ENCODE measurements around the gene SPTB.

SPTB gene

GRCh38 chr14:64734990-64735389 lies 144.7 kb downstream of the SPTB start:
- TF ChIP-seq, protein P1, sequence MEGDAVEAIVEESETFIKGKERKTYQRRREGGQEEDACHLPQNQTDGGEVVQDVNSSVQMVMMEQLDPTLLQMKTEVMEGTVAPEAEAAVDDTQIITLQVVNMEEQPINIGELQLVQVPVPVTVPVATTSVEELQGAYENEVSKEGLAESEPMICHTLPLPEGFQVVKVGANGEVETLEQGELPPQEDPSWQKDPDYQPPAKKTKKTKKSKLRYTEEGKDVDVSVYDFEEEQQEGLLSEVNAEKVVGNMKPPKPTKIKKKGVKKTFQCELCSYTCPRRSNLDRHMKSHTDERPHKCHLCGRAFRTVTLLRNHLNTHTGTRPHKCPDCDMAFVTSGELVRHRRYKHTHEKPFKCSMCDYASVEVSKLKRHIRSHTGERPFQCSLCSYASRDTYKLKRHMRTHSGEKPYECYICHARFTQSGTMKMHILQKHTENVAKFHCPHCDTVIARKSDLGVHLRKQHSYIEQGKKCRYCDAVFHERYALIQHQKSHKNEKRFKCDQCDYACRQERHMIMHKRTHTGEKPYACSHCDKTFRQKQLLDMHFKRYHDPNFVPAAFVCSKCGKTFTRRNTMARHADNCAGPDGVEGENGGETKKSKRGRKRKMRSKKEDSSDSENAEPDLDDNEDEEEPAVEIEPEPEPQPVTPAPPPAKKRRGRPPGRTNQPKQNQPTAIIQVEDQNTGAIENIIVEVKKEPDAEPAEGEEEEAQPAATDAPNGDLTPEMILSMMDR (IDR thresholded peaks at IDR 0.05; ENCODE audit: low read depth, low read length, missing control alignments), result no peak
- no peak overlapping the region for H3K4me3 ChIP-seq (ENCODE audit: low read depth, low read length)
- DNase-seq (ENCODE audit: low read depth), result no peak

- TF ChIP-seq, protein P1 (IDR thresholded peaks at IDR 0.05; ENCODE audit: low read depth, low read length, missing control alignments), result no peak
- no peak overlapping the region for H3K4me3 ChIP-seq (ENCODE audit: low read depth, low read length)
- no peak for DNase-seq (ENCODE audit: low read depth)
Measured at GRCh38 chr14:64733899-64734298, 145.8 kb downstream of the SPTB start.

GRCh38 chr14:64733321-64733720 lies 146.4 kb downstream of the SPTB start:
- TF ChIP-seq, protein P1 (IDR thresholded peaks at IDR 0.05; ENCODE audit: low read depth, low read length, missing control alignments), result no peak
- no peak overlapping the region for H3K4me3 ChIP-seq (ENCODE audit: low read depth, low read length)
- no peak for DNase-seq (ENCODE audit: low read depth)

DNA sequence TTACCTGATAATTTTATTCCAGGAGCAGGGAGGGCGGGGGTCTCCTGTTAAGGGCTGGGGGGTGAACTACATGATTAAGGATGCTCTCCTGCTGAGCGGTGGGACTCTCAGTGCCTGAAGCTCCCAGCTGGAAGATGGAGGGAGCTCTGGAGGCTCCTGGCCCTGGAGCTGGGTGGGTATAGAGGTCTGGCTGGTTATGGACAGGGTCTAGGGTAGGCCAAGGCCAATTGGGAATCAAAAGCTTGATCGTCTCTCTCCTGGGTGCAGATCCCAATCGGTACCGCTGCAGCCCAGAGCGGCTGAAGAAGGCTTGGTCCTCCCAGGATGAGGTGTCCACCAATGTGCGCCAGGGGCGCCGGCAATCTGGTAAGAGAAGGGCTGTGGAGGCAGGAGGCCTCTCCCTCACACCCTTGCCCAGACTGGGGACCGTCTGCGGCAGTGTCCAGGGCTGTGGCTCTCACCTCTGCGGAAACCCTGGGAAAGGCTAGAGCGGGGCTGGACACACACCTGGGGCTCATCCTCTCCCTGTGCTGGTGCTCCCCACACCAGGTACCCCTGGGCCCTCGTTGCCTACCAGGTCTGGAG lies 147.1 kb downstream of the SPTB start:
- TF ChIP-seq, protein P1 (IDR thresholded peaks at IDR 0.05; ENCODE audit: low read depth, low read length, missing control alignments), result no peak
- no peak for DNase-seq (ENCODE audit: low read depth)
- no peak overlapping the region for H3K4me3 ChIP-seq (ENCODE audit: low read depth, low read length)

DNA sequence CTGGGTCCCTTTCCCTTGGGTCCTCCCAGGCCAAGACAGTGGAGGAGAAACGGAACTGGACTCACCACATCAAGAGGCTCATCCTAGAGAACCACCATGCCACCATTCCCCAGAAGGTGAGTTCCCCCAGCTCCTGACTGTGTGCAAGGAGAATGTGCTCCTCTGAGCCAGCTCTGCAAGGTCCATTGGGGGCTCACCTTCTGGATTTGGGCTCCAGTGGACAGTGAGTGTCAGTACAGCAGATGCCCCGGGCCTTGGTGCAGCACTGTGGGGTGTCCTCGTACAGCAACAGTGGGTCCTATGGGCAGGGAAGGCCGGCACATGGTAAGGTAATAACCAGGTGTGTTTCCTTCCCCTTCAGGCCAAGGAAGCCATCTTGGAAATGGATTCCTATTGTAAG lies 147.6 kb downstream of the SPTB start:
- no peak for DNase-seq (ENCODE audit: low read depth)
- TF ChIP-seq, protein P1 (IDR thresholded peaks at IDR 0.05; ENCODE audit: low read depth, low read length, missing control alignments), result no peak

DNA sequence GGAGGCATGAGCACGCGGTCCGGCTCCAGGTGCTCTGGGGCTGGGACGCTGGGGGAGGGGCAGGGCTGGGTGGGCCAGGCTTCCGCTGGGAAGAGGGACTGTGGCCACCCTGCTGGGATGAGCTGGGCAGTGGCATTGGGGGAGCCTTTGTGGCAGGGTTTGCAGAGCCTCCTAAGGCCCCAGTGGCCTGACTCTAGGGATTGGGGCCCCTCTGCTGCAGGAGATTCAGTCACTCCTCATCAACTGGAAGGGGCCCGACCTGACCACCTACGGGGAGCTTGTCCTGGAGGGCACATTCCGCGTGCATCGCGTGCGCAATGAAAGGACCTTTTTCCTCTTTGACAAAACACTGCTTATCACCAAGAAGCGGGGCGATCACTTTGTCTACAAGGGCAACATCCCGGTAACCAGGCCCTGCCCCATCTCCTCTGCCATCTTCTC lies 148.5 kb downstream of the SPTB start:
- DNase-seq (ENCODE audit: low read depth), result no peak
- TF ChIP-seq, protein P1 (IDR thresholded peaks at IDR 0.05; ENCODE audit: low read depth, low read length, missing control alignments), result no peak
- H3K4me3 ChIP-seq (ENCODE audit: low read depth, low read length), result no peak overlapping the region

More for the DNA sequence above, 147.6 kb downstream of the SPTB start:
- H3K4me3 ChIP-seq (ENCODE audit: low read depth, low read length), result no peak overlapping the region

GRCh38 chr14:64730681-64731080 lies 149.0 kb downstream of the SPTB start:
- TF ChIP-seq, protein P1 (IDR thresholded peaks at IDR 0.05; ENCODE audit: low read depth, low read length, missing control alignments), result no peak
- no peak overlapping the region for H3K4me3 ChIP-seq (ENCODE audit: low read depth, low read length)
- DNase-seq (ENCODE audit: low read depth), result no peak
